ENCODE measurements around the gene MTERF2.

Gene MTERF2

GRCh38 chr12:106994579-106995220 lies 7.8 kb upstream of the MTERF2 start:
- no peak for DNase-seq (ENCODE audit: low spot score)

GRCh38 chr12:106987846-106988245 lies 900 bp upstream of the MTERF2 start:
- no peak for DNase-seq (ENCODE audit: low spot score)

- no peak for DNase-seq (ENCODE audit: low spot score)
Observed at GRCh38 chr12:106986135-106986534, 811 bp downstream of the MTERF2 start.

GRCh38 chr12:106985479-106985878 lies 1.5 kb downstream of the MTERF2 start:
- no peak for DNase-seq (ENCODE audit: low spot score)

GRCh38 chr12:106984588-106985137 lies 2.3 kb downstream of the MTERF2 start:
- DNase-seq (ENCODE audit: low spot score): no peak

- no peak for DNase-seq (ENCODE audit: low spot score)
Observed at GRCh38 chr12:106982229-106982628, 4.7 kb downstream of the MTERF2 start.

- no peak for DNase-seq (ENCODE audit: low spot score)
Observed at GRCh38 chr12:106981788-106982187, 5.2 kb downstream of the MTERF2 start.

- DNase-seq (ENCODE audit: low spot score): no peak
Observed at GRCh38 chr12:106980944-106981343, 6.0 kb downstream of the MTERF2 start.

- no peak for DNase-seq (ENCODE audit: low spot score)
Observed at GRCh38 chr12:106978035-106978800, 8.7 kb downstream of the MTERF2 start.

GRCh38 chr12:106976668-106977067 lies 10.3 kb downstream of the MTERF2 start:
- DNase-seq (ENCODE audit: low spot score): no peak

GRCh38 chr12:106975993-106976658 lies 10.8 kb downstream of the MTERF2 start:
- DNase-seq (ENCODE audit: low spot score): no peak

GRCh38 chr12:106975098-106975497 lies 11.8 kb downstream of the MTERF2 start:
- DNase-seq (ENCODE audit: low spot score): no peak

GRCh38 chr12:106974511-106974910 lies 12.4 kb downstream of the MTERF2 start:
- DNase-seq (ENCODE audit: low spot score): peak; percentile 64

- no peak for DNase-seq (ENCODE audit: low spot score)
Observed at GRCh38 chr12:106973545-106973944, 13.4 kb downstream of the MTERF2 start.

- no peak for DNase-seq (ENCODE audit: low spot score)
Observed at GRCh38 chr12:106971065-106971464, 15.9 kb downstream of the MTERF2 start.

- no peak for DNase-seq (ENCODE audit: low spot score)
Observed at GRCh38 chr12:106964526-106964925, 22.4 kb downstream of the MTERF2 start.

- no peak for DNase-seq (ENCODE audit: low spot score)
Observed at GRCh38 chr12:106962286-106962685, 24.7 kb downstream of the MTERF2 start.

GRCh38 chr12:106960443-106960842 lies 26.5 kb downstream of the MTERF2 start:
- DNase-seq (ENCODE audit: low spot score): no peak

GRCh38 chr12:106957583-106957982 lies 29.4 kb downstream of the MTERF2 start:
- peak; percentile 46 for DNase-seq (ENCODE audit: low spot score)

- DNase-seq (ENCODE audit: low spot score): peak; percentile 63
Observed at GRCh38 chr12:106956048-106956578, 30.8 kb downstream of the MTERF2 start.

- peak; percentile 93 for DNase-seq (ENCODE audit: low spot score)
Observed at GRCh38 chr12:106955377-106956047, 31.4 kb downstream of the MTERF2 start, which contains the start of gene TMEM263. TMEM263 (plus strand) TSS chr12:106955907; CDS start chr12:106967117, 11,210 bp downstream.

Data from NAMALWA (cell line).